Suprapubic skin (tissue), 4 donors: Measurements from ENCODE around the gene CYB561D1. TPM values are rescaled to one million over a fixed set of nuclear protein-coding genes. Genes with fewer than 3 reads are reported as not detected.

ENCODE experiments used
- DNase-seq, 2 donors: peaks; one replicate each; pipeline ENCODE4 v3.0.0-alpha.2; 2019; ENCODE audit warnings: low spot score in 2 of 2
- H3K27ac ChIP-seq: fragments of 200-600 bp; sonication (generic); one replicate; pipeline ENCODE4 v1.5.1; 2019
- H3K27me3 ChIP-seq: fragments of 200-600 bp; sonication (generic); one replicate; pipeline ENCODE4 v1.5.1; 2019
- H3K36me3 ChIP-seq: fragments of 200-600 bp; sonication (generic); one replicate; pipeline ENCODE4 v1.5.1; 2019
- H3K4me1 ChIP-seq: fragments of 200-600 bp; sonication (generic); one replicate; pipeline ENCODE4 v1.5.1; 2019
- H3K4me3 ChIP-seq: fragments of 200-600 bp; sonication (generic); one replicate; pipeline ENCODE4 v1.5.1; 2019; ENCODE audit warnings: mild to moderate bottlenecking
- H3K9me3 ChIP-seq: fragments of 200-600 bp; sonication (generic); one replicate; pipeline ENCODE4 v1.5.1; 2019
- CTCF ChIP-seq, 2 donors: fragments of 200-600 bp in 1 of 2; fragments of 450-650 bp in 1 of 2; sonication (generic) in 1 of 2; IDR thresholded peaks; one replicate each; pipeline ENCODE4 v1.5.1; 2016 to 2019; ENCODE audit warnings: antibody characterized with exemption in 2 of 2, mild to moderate bottlenecking in 1 of 2, moderate library complexity in 1 of 2
- EP300 ChIP-seq: sonication (generic); formaldehyde crosslinking; IDR thresholded peaks from one replicate; pipeline ENCODE4 v1.6.1; 2017; ENCODE audit warnings: antibody characterized with exemption
- POLR2A ChIP-seq, 2 donors: fragments of 450-650 bp; IDR thresholded peaks; one replicate each; pipeline ENCODE4 v1.6.1; 2017; ENCODE audit warnings: antibody characterized with exemption in 2 of 2, mild to moderate bottlenecking in 2 of 2, moderate library complexity in 2 of 2
- POLR2AphosphoS5 ChIP-seq, 3 donors: sonication (generic); formaldehyde crosslinking; IDR thresholded peaks; one replicate each; pipeline ENCODE4 v1.6.1; 2017; ENCODE audit warnings: antibody characterized with exemption in 3 of 3
- WGBS: methylation state at CpG from one replicate; pipeline ENCODE4 v1.1.5; 2018; 5-methylcytosine and 5-hydroxymethylcytosine counted together
- total RNA-seq, 4 donors: library from RNA; depleted of rRNA; stranded (reverse); fragments of >200 nt; gene quantifications; one replicate each; pipeline ENCODE4 v1.1.0, GENCODE V29; 2016

The CYB561D1 gene
- total RNA-seq, 4 donors from 2014 or later: 12.3 to 27.4 (median 24.7) TPM

GRCh38 chr1:109498161-109498801 lies 4.4 kb downstream of the CYB561D1 start:
- Histone ChIP-seq H3K4me1 (peaks cover 89% of the 10 kb centered on the region), H3K36me3 (peaks cover 28% of the 10 kb centered on the region)

GRCh38 chr1:109499081-109499480 lies 5.2 kb downstream of the CYB561D1 start:
- Histone ChIP-seq H3K36me3 (peaks cover 28% of the 10 kb centered on the region), H3K27ac (peak overlapping the region; percentile 72), H3K9me3 (no peaks in the 10 kb centered on the region), H3K4me1 (peaks cover 91% of the 10 kb centered on the region), H3K4me3 (no peak overlapping the region), H3K27me3 (no peaks in the 10 kb centered on the region)
- 46% methylated on average over 7 of the region's 7 CpGs for WGBS
- TF ChIP-seq EP300 (no peak), POLR2AphosphoS5 (IDR thresholded peaks at IDR 0.05) (no peak), POLR2A (IDR thresholded peaks at IDR 0.05) (no peak), CTCF (IDR thresholded peaks at IDR 0.05) (no peak)
- DNase-seq: no peak

More at GRCh38 chr1:109498161-109498801, 4.4 kb downstream of the CYB561D1 start:
- TF ChIP-seq CTCF (IDR thresholded peaks at IDR 0.05) (peak in 1 of 2 donors; percentile 32), EP300 (no peak)
- peak overlapping the region; percentile 32 for H3K27ac ChIP-seq
- 56% methylated on average over 5 of the region's 12 CpGs for WGBS
- DNase-seq: no peak
- no peaks in the 10 kb centered on the region for H3K9me3 ChIP-seq
- no peaks in the 10 kb centered on the region for H3K27me3 ChIP-seq
- no peak overlapping the region for H3K4me3 ChIP-seq

- no peak for DNase-seq
Observed at GRCh38 chr1:109499661-109500536, 6.0 kb downstream of the CYB561D1 start.

GRCh38 chr1:109500941-109501381 lies 7.1 kb downstream of the CYB561D1 start:
- DNase-seq: no peak
- no peak for TF ChIP-seq EP300
- no peak for TF ChIP-seq POLR2AphosphoS5 (IDR thresholded peaks at IDR 0.05)
- TF ChIP-seq CTCF (IDR thresholded peaks at IDR 0.05): no peak
- TF ChIP-seq POLR2A (IDR thresholded peaks at IDR 0.05): no peak
- H3K27ac ChIP-seq: peak overlapping the region; percentile 15
- no peak overlapping the region for H3K4me3 ChIP-seq
- no peaks in the 10 kb centered on the region for H3K9me3 ChIP-seq
- peaks cover 24% of the 10 kb centered on the region for H3K36me3 ChIP-seq
- H3K27me3 ChIP-seq: no peaks in the 10 kb centered on the region
- WGBS: 26% methylated on average over 5 of the region's 5 CpGs
- H3K4me1 ChIP-seq: peaks cover 78% of the 10 kb centered on the region

More at GRCh38 chr1:109499661-109500536, 6.0 kb downstream of the CYB561D1 start:
- Histone ChIP-seq H3K27ac (peak overlapping the region; percentile 72), H3K36me3 (peaks cover 28% of the 10 kb centered on the region), H3K9me3 (no peaks in the 10 kb centered on the region), H3K4me1 (peaks cover 87% of the 10 kb centered on the region), H3K4me3 (no peak overlapping the region), H3K27me3 (no peaks in the 10 kb centered on the region)
- WGBS: 65% methylated on average over 4 of the region's 4 CpGs
- TF ChIP-seq EP300: no peak
- TF ChIP-seq POLR2A (IDR thresholded peaks at IDR 0.05): no peak
- TF ChIP-seq CTCF (IDR thresholded peaks at IDR 0.05): peak; percentile 11 to 34
